Neutrophil (primary cell): ENCODE measurements around the gene MED6.

ENCODE experiments used
- H3K27ac ChIP-seq: fragments of 200-600 bp; sonication (generic); 2 replicates; pipeline ENCODE4 v1.5.1; 2016; ENCODE audit warnings: mild to moderate bottlenecking, moderate library complexity
- H3K27me3 ChIP-seq: fragments of 200-600 bp; sonication (generic); 2 replicates; pipeline ENCODE4 v1.6.0; 2016; ENCODE audit warnings: mild to moderate bottlenecking
- H3K36me3 ChIP-seq: fragments of 200-600 bp; sonication (generic); 2 replicates; pipeline ENCODE4 v1.5.1; 2017
- H3K4me1 ChIP-seq, 2 experiments: fragments of 200-600 bp in 1 of 2; sonication (generic) in 1 of 2; 1 replicate in 1 of 2; 2 replicates in 1 of 2; pipeline versions ENCODE4 v1.5.1 to v1.6.1; 2013 to 2016; ENCODE audit warnings: low read depth in 1 of 2, low read length in 1 of 2, mild to moderate bottlenecking in 1 of 2, moderate library complexity in 1 of 2; ENCODE audit not compliant: control insufficient read depth in 1 of 2, insufficient read depth in 1 of 2
- H3K4me3 ChIP-seq, 2 experiments: fragments of 200-600 bp in 1 of 2; sonication (generic) in 1 of 2; 1 replicate in 1 of 2; 2 replicates in 1 of 2; pipeline ENCODE4 v1.5.1; 2013 to 2016; ENCODE audit warnings: low read depth in 1 of 2, low read length in 1 of 2, mild to moderate bottlenecking in 1 of 2, moderate library complexity in 1 of 2
- H3K9me3 ChIP-seq: fragments of 200-600 bp; sonication (generic); 2 replicates; pipeline ENCODE4 v1.5.1; 2016
- CTCF ChIP-seq: fragments of 200-600 bp; sonication (generic); IDR thresholded peaks from 2 replicates; pipeline ENCODE4 v1.5.1; 2016; ENCODE audit warnings: antibody characterized with exemption

MED6 gene

DNA sequence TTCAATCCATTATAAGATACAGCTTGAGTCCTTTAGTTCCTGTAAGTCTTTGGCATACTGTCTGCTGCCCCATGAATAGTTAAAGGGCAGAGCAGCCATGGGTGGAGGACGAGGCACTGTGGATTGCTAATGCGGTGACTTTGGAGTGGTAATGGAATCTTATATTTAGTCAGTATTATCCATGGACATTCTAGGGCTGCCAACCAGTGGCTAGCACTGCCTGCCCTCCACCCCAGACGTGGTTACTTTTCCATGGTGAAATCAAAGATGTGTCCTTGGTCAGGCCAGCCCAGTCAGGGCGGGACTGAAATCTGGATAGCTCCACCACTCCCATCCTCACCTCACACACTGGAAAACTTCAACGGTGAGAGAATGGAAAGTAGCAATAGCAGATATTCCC is 43.5 kb upstream of the MED6 start:
- Histone ChIP-seq H3K4me1 (peaks cover 21 to 32% of the 10 kb centered on the region in 2 experiments), H3K9me3 (no peaks in the 10 kb centered on the region), H3K4me3 (no peak overlapping the region), H3K36me3 (no peaks in the 10 kb centered on the region), H3K27me3 (peaks cover 79% of the 10 kb centered on the region), H3K27ac (no peak overlapping the region)
- TF ChIP-seq CTCF: no peak

DNA sequence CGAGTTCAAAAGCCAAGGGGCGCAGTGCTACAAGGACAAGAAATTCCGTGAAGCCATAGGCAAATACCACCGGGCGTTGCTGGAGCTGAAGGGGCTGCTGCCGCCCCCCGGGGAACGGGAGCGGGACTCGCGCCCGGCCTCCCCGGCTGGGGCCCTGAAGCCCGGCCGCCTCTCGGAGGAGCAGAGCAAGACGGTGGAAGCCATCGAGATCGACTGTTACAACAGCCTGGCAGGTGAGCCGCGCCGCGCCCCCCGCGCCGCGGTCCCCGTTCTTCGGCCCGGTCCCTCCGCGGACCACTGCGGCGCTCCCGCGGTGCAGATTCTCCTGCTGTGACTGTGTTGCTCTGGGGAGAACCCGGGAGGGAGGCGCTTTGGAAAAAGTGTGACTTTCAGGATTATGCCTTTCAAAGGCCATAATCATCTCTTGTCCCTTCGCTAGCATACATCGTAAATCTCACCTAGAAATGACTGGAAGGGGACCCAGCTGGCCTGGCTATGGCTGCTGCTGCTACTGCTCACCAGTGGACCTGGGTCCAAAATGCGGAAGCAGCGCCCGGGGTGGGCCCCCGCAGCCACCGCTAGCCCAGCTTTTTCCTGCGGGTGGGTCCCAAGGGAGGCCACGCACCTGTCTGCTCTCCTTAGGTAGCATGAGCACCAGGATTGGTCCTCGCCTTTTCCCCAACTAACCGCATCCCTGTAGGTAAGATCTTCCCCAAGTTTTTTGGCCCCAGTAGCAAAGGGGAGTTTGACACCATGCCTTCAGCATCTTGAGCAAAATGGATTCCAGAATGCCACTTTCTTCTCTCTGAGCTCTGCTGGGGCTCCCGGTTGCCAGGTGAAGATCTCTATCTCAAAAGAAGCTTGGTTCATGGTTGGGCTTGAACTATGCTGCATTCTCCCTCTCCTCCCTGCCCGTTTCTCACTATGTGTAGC is 42.1 kb upstream of the MED6 start:
- Histone ChIP-seq H3K36me3 (no peaks in the 10 kb centered on the region), H3K9me3 (no peaks in the 10 kb centered on the region), H3K27me3 (peaks cover 84% of the 10 kb centered on the region), H3K4me3 (peak overlapping the region; percentile 60 to 71), H3K27ac (peak overlapping the region; percentile 66), H3K4me1 (peaks cover 21 to 32% of the 10 kb centered on the region in 2 experiments)
- TF ChIP-seq CTCF: no peak

DNA sequence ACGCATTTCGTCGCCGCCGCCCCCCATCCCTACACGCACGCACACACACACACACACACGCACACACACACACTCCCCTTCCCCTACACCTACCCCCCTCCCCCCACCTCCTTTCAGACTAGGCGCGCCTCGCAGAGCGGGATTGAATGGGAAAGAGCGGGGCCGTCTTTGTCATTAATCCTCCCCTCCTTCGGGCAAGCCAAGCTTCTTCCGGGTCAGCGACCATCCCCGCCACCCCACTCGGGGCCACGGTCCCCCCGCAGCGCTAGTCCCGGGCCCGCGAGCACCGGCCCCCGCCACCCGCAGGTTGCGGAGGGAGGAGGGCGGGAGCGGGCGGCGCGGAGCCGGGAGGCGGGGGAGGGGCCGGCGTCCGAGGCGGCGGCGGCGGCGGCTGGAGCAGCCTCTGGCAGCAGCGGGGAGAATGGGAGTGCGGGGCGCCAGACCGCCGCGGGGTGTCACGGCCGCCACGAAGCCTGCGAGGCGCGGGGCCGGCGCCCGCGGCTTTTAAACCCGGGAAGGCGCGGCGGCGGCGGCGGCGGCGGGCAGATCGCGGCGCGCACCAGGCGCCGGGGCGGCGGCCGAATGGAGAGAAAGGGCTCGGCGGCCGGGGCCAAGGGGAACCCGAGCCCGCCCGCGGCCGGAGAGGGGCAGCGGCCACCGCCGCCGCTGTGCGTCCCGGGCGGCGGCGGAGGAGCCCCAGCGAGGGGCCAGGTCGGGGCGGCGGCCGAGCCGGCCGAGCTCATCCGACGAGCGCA is 41.3 kb upstream of the MED6 start, which contains the start of gene TTC9:
TTC9 (plus strand) TSS at position 369 of the 755 bp plus-strand sequence; CDS start at position 583, 214 bp downstream.
- H3K27ac ChIP-seq: peak within 1 kb of the TSS; percentile 66

DNA sequence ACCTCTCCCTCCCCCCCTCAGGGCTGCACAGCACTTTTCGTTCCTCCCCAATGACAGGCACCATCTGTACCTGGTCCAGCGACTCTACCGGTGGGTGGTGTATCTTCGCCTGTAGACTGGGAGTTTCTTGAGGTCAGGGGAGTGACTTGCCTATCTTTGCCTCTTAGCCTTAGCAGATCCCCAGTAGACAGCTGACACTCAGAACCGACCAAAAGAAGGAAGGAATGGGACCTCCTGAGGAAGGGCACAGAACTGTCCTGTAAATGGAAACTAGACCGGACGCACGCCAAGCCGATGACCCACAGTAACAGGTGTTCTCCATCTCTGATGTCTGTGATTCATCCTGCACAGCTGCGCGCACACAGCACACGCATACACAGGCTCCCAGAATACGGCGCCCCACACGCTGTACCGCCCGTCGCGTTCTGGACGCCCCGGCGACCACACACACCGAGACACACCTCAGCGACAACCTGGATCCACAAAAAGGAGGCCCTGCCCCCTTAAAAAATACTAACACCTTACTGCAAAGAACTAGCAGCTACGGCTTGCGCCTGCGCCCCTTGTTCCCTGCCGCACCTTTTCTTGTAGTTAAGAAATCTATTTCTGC is 40.6 kb upstream of the MED6 start:
- TF ChIP-seq CTCF: no peak
- Histone ChIP-seq H3K4me3 (peak overlapping the region; percentile 60 to 68), H3K27me3 (peaks cover 84% of the 10 kb centered on the region), H3K4me1 (peaks cover 21 to 32% of the 10 kb centered on the region in 2 experiments), H3K27ac (peak overlapping the region; percentile 66), H3K9me3 (no peaks in the 10 kb centered on the region), H3K36me3 (no peaks in the 10 kb centered on the region)

More for the DNA sequence above, 41.3 kb upstream of the MED6 start, which contains the start of gene TTC9:
- Histone ChIP-seq H3K36me3 (no peaks in the 10 kb centered on the region), H3K27me3 (peaks cover 85% of the 10 kb centered on the region), H3K4me3 (peak within 1 kb of the TSS; percentile 60 to 71), H3K9me3 (no peaks in the 10 kb centered on the region), H3K4me1 (peaks cover 21 to 32% of the 10 kb centered on the region in 2 experiments)
- TF ChIP-seq CTCF: no peak

DNA sequence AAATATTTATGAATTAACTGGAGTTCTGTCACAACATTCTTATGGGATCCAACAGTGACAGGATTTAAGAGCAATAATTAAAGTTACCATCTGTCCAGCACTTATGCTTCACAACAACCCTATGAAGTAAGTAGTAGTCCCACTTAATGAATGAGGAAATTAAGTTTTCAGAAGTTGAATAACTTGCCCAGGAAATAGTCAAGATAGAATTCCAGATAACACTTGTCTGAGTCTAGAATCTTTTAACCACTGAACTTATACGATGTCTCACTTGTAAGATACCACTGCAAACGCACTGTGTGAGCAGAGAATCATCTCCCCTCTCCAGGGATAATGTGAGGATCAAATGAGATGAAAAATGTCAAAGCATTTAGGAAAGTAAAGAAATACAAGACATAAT is 38.0 kb upstream of the MED6 start:
- Histone ChIP-seq H3K27ac (no peak overlapping the region), H3K4me1 (peaks cover 21 to 29% of the 10 kb centered on the region in 2 experiments), H3K9me3 (no peaks in the 10 kb centered on the region), H3K27me3 (peaks cover 69% of the 10 kb centered on the region), H3K4me3 (no peak overlapping the region), H3K36me3 (no peaks in the 10 kb centered on the region)
- no peak for TF ChIP-seq CTCF
